ENCODE data around the gene EDEM2. TPM values are rescaled to one million over a fixed set of nuclear protein-coding genes. Genes with fewer than 3 reads are reported as not detected.
A peak's percentile ranks its signal among the peaks of the same experiment; 100 is the strongest.

EDEM2 gene
- total and polyA plus RNA-seq, 11 donors = 6.0 to 30.3 (median 14.4) TPM

DNA sequence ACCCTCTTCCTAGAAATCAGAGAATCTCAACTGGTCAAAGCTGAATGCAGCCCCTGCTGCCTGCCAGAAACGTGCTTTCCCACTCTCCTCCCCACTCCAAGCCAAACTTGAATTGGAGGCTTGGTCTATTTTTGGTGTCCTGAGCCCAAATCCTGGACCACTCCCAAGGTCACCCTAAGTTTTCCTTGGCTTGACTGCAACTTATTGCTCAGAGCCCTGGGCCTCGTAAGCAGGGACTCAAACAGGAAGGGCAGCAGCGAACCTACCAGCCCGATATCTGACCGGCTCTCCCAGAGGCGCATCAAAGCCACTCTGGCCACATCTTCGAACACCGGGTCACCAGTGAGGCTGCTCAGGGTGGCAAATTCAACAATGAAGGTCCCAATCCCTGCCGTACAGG is 12.7 kb downstream of the EDEM2 start:
- Histone ChIP-seq H3K27me3 (no peaks in the 10 kb centered on the region), H3K4me1 (peaks cover 0 to 37% (median 18%) of the 10 kb centered on the region in 12 donors), H3K4me3 (no peak overlapping the region), H3K9me3 (no peaks in the 10 kb centered on the region), H3K27ac (peak overlapping the region in 11 of 12 donors; percentile 34 to 89 (median 65)), H3K36me3 (peaks cover 0 to 97% (median 72%) of the 10 kb centered on the region in 9 donors)
- 56 to 70% (median 59%) methylated on average over 6 to 9 of the region's 9 CpGs for WGBS, 4 donors
- ATAC-seq (peak in 3 of 4 donors; percentile 26 to 58 (median 30)), DNase-seq (peak in 4 of 5 donors; percentile 34 to 66 (median 49))
- intact Hi-C loops (cut with DNase I) = no loop called here
- no peak for TF ChIP-seq POLR2A (IDR thresholded peaks at IDR 0.05)
- TF ChIP-seq, protein P1, sequence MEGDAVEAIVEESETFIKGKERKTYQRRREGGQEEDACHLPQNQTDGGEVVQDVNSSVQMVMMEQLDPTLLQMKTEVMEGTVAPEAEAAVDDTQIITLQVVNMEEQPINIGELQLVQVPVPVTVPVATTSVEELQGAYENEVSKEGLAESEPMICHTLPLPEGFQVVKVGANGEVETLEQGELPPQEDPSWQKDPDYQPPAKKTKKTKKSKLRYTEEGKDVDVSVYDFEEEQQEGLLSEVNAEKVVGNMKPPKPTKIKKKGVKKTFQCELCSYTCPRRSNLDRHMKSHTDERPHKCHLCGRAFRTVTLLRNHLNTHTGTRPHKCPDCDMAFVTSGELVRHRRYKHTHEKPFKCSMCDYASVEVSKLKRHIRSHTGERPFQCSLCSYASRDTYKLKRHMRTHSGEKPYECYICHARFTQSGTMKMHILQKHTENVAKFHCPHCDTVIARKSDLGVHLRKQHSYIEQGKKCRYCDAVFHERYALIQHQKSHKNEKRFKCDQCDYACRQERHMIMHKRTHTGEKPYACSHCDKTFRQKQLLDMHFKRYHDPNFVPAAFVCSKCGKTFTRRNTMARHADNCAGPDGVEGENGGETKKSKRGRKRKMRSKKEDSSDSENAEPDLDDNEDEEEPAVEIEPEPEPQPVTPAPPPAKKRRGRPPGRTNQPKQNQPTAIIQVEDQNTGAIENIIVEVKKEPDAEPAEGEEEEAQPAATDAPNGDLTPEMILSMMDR (IDR thresholded peaks at IDR 0.05) = no peak

DNA sequence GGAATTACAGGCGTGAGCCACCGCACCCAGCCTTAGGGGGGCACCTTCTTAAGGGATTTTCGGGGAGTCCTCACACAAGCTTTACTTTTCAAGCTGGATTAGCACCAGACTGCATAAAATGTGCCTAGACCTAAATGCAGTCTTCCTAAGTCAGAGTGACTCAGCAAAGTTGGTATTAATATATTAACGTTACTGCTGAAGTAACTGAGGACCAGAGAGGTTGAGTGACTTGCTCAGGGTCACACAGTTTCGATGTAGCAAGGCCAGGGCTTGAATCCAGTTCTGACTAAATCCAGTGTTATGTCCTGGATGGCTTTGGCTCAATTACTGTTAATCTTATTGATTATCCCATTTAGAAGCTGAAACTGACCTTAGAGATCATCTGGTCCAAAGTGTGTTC is 13.4 kb downstream of the EDEM2 start:
- Histone ChIP-seq H3K9me3 (no peaks in the 10 kb centered on the region), H3K27ac (peak overlapping the region in 6 of 12 donors; percentile 35 to 89 (median 69)), H3K36me3 (peaks cover 0 to 98% (median 73%) of the 10 kb centered on the region in 9 donors), H3K27me3 (no peaks in the 10 kb centered on the region), H3K4me3 (no peak overlapping the region), H3K4me1 (peaks cover 0 to 37% (median 18%) of the 10 kb centered on the region in 12 donors)
- WGBS, 4 donors = 89 to 94% (median 92%) methylated on average over 5 of the region's 5 CpGs
- no peak for ATAC-seq
- DNase-seq = no peak
- TF ChIP-seq, protein P1 (IDR thresholded peaks at IDR 0.05) = no peak
- no peak for TF ChIP-seq POLR2A (IDR thresholded peaks at IDR 0.05)
- intact Hi-C loops (cut with DNase I) = no loop called here

DNA sequence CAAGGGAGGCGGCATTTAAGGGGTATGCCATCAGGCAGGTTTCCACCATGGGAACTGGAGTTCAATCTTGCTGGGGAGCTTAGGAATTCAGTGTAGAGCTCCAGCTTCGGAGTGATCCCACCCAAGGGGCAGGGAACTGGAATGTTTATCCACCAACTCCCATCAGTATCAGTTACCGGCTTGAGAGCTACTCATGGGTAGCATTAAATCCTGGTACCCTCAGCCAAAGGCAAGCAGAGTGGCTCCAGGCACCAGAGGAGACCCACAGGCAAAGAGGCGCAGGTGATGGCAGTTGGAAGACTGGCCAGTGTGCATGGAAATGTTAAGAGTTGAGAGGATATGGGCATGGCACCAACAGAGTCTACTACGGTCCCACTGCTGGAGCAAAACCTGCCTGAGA is 14.1 kb downstream of the EDEM2 start:
- DNase-seq (no peak), ATAC-seq (no peak)
- H3K4me3 ChIP-seq = no peak overlapping the region
- H3K27me3 ChIP-seq = no peaks in the 10 kb centered on the region
- peaks cover 0 to 100% (median 72%) of the 10 kb centered on the region in 9 donors for H3K36me3 ChIP-seq
- intact Hi-C loops (cut with DNase I) = no loop called here
- 78 to 90% (median 88%) methylated on average over 5 of the region's 5 CpGs for WGBS, 4 donors
- peaks cover 0 to 37% (median 18%) of the 10 kb centered on the region in 12 donors for H3K4me1 ChIP-seq
- TF ChIP-seq POLR2A (IDR thresholded peaks at IDR 0.05) = no peak
- TF ChIP-seq, protein P1 (IDR thresholded peaks at IDR 0.05) = no peak
- no peaks in the 10 kb centered on the region for H3K9me3 ChIP-seq
- H3K27ac ChIP-seq = peak overlapping the region in 1 of 12 donors; percentile 24

DNA sequence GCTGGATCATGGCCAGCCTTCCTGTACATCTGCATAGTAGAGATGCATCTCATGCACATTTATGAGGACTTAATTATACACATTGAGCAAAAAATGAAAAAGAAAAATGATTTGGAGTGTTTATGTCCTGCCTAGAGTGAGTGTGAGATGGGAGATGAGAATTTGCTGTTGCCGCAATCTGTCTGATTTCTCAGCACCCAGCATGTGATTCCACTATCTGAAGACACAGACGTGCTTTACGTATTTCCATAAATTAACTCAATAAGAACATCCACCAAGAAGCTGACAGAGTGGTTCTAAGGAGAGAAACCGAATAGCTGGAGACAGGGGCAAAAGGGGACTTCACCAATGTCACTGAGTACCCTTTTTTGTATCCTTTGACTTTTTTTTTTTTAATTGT is 15.2 kb downstream of the EDEM2 start:
- Histone ChIP-seq H3K4me1 (peaks cover 0 to 33% (median 18%) of the 10 kb centered on the region in 12 donors), H3K9me3 (no peaks in the 10 kb centered on the region), H3K27me3 (no peaks in the 10 kb centered on the region), H3K4me3 (no peak overlapping the region), H3K36me3 (peaks cover 0 to 100% (median 74%) of the 10 kb centered on the region in 9 donors), H3K27ac (no peak overlapping the region)
- WGBS, 4 donors = 87 to 93% (median 89%) methylated on average over 4 of the region's 4 CpGs
- TF ChIP-seq POLR2A (IDR thresholded peaks at IDR 0.05) = no peak
- TF ChIP-seq, protein P1 (IDR thresholded peaks at IDR 0.05) = no peak
- no peak for ATAC-seq
- intact Hi-C loops (cut with DNase I) = no loop called here
- DNase-seq = no peak

All from heart left ventricle (tissue), 16 donors.